ENCODE results near the gene SHANK2.

SHANK2 gene

GRCh38 chr11:71222318-71223080 is 29.9 kb downstream of the SHANK2 start:
- no peak for DNase-seq (ENCODE audit: low read depth)

GRCh38 chr11:71221821-71222220 is 30.6 kb downstream of the SHANK2 start:
- no peak for DNase-seq (ENCODE audit: low read depth)

GRCh38 chr11:71221201-71221600 is 31.2 kb downstream of the SHANK2 start:
- DNase-seq (ENCODE audit: low read depth): no peak

- no peak for DNase-seq (ENCODE audit: low read depth)
Measured at GRCh38 chr11:71218789-71219499, 33.4 kb downstream of the SHANK2 start.

GRCh38 chr11:71215425-71215965 is 36.9 kb downstream of the SHANK2 start:
- DNase-seq (ENCODE audit: low read depth): no peak

- DNase-seq (ENCODE audit: low read depth): no peak
Measured at GRCh38 chr11:71214553-71215424, 37.6 kb downstream of the SHANK2 start.

- DNase-seq (ENCODE audit: low read depth): no peak
Measured at GRCh38 chr11:71213696-71214552, 38.5 kb downstream of the SHANK2 start.

GRCh38 chr11:71212871-71213559 is 39.4 kb downstream of the SHANK2 start:
- no peak for DNase-seq (ENCODE audit: low read depth)

- no peak for DNase-seq (ENCODE audit: low read depth)
Measured at GRCh38 chr11:71211631-71212030, 40.7 kb downstream of the SHANK2 start.

- no peak for DNase-seq (ENCODE audit: low read depth)
Measured at GRCh38 chr11:71210861-71211260, 41.5 kb downstream of the SHANK2 start.

- DNase-seq (ENCODE audit: low read depth): no peak
Measured at GRCh38 chr11:71209656-71210055, 42.7 kb downstream of the SHANK2 start.

GRCh38 chr11:71209181-71209580 is 43.2 kb downstream of the SHANK2 start:
- no peak for DNase-seq (ENCODE audit: low read depth)

GRCh38 chr11:71208011-71208774 is 44.2 kb downstream of the SHANK2 start:
- DNase-seq (ENCODE audit: low read depth): no peak

GRCh38 chr11:71207563-71207962 is 44.8 kb downstream of the SHANK2 start:
- DNase-seq (ENCODE audit: low read depth): no peak

GRCh38 chr11:71206186-71206585 is 46.2 kb downstream of the SHANK2 start:
- no peak for DNase-seq (ENCODE audit: low read depth)

- no peak for DNase-seq (ENCODE audit: low read depth)
Measured at GRCh38 chr11:71204748-71205664, 47.4 kb downstream of the SHANK2 start.

- DNase-seq (ENCODE audit: low read depth): no peak
Measured at GRCh38 chr11:71204294-71204693, 48.1 kb downstream of the SHANK2 start.

- DNase-seq (ENCODE audit: low read depth): no peak
Measured at GRCh38 chr11:71203681-71204080, 48.7 kb downstream of the SHANK2 start.

GRCh38 chr11:71202966-71203365 is 49.4 kb downstream of the SHANK2 start:
- DNase-seq (ENCODE audit: low read depth): no peak
